ENCODE results near the gene IL1B. TPM values are rescaled to one million over a fixed set of nuclear protein-coding genes. Genes with fewer than 3 reads are reported as not detected.
A peak's percentile ranks its signal among the peaks of the same experiment; 100 is the strongest.

The IL1B gene
- polyA plus RNA-seq, 4 donors, result 2.7 to 5.3 (median 3.1) TPM

DNA sequence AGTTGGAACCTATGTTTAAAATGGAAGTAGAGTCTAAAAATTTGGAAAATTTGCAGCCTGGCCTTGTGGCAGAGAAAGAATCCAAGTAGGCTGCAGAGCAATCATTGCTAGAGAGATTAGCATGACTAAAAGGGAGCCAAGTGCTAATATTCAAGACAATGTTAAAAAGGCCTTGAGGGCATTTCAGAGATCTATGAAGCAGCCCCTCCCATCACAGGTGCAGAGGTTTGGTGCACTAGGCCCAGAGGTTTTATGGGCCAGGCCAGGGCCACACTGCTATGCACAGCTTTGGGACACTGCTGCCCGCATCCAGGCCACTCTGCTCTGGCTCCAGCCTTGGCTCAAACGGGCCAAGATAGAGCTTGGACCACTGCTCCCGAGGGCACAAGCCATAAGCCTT lies 45.6 kb downstream of the IL1B start:
- no peaks in the 10 kb centered on the region for H3K36me3 ChIP-seq (ENCODE audit: control insufficient read depth in 3 of 3, insufficient read depth in 2 of 3, low read depth in 1 of 3, low read length in 3 of 3)
- H3K27ac ChIP-seq (ENCODE audit: low read depth in 1 of 3, low read length in 2 of 3), result no peak overlapping the region
- no peaks in the 10 kb centered on the region for H3K9me3 ChIP-seq (ENCODE audit: control insufficient read depth in 2 of 2, insufficient read depth in 1 of 2, low read depth in 1 of 2, low read length in 1 of 2)
- FAIRE-seq, result no peak
- peaks cover 0 to 2% (median 0%) of the 10 kb centered on the region in 3 donors for H3K27me3 ChIP-seq (ENCODE audit: control insufficient read depth in 3 of 3, insufficient read depth in 3 of 3, low read length in 3 of 3)
- DNase-seq, result no peak
- no peak overlapping the region for H3K4me3 ChIP-seq (ENCODE audit: low read depth in 1 of 3, low read length in 3 of 3)
- 89 to 95% (median 93%) methylated on average over 3 of the region's 3 CpGs for WGBS, 3 donors
- peaks cover 0 to 12% (median 0%) of the 10 kb centered on the region in 3 donors for H3K4me1 ChIP-seq (ENCODE audit: control insufficient read depth in 3 of 3, insufficient read depth in 2 of 3, low read depth in 1 of 3, low read length in 2 of 3)

- Histone ChIP-seq H3K36me3 (ENCODE audit: control insufficient read depth in 3 of 3, insufficient read depth in 2 of 3, low read depth in 1 of 3, low read length in 3 of 3) (no peaks in the 10 kb centered on the region), H3K27me3 (ENCODE audit: control insufficient read depth in 3 of 3, insufficient read depth in 3 of 3, low read length in 3 of 3) (peaks cover 0 to 2% (median 0%) of the 10 kb centered on the region in 3 donors), H3K4me3 (ENCODE audit: low read depth in 1 of 3, low read length in 3 of 3) (no peak overlapping the region), H3K27ac (ENCODE audit: low read depth in 1 of 3, low read length in 2 of 3) (no peak overlapping the region), H3K9me3 (ENCODE audit: control insufficient read depth in 2 of 2, insufficient read depth in 1 of 2, low read depth in 1 of 2, low read length in 1 of 2) (no peaks in the 10 kb centered on the region), H3K4me1 (ENCODE audit: control insufficient read depth in 3 of 3, insufficient read depth in 2 of 3, low read depth in 1 of 3, low read length in 2 of 3) (peaks cover 0 to 8% (median 0%) of the 10 kb centered on the region in 3 donors)
- WGBS, 3 donors, result 75 to 91% (median 86%) methylated on average over 5 of the region's 5 CpGs
- DNase-seq, result peak; percentile 16 to 45
- FAIRE-seq, result no peak
Measured at GRCh38 chr2:112790305-112790704, 46.3 kb downstream of the IL1B start.

DNA sequence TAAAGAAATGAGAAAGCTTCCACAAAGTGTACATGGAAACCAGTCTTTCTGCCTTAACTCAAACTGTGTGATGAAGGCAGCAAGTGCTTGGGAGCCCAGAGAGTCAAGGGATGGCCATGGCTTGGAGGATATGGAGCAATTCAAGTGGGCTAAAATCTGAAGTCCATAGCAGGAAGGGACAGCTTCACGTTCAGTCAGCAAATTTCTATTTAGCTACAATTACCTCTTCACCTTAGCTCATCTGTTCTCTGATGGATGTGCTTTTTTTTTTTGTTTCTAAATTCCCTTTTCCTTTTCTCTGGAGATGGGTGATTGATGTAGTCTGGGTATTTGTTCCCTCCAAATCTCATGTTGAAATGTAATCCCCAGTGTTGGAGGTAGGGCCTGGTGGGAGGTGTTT lies 47.4 kb downstream of the IL1B start:
- H3K27ac ChIP-seq (ENCODE audit: low read depth in 1 of 3, low read length in 2 of 3), result no peak overlapping the region
- peaks cover 0 to 4% (median 0%) of the 10 kb centered on the region in 3 donors for H3K4me1 ChIP-seq (ENCODE audit: control insufficient read depth in 3 of 3, insufficient read depth in 2 of 3, low read depth in 1 of 3, low read length in 2 of 3)
- 85 to 94% (median 85%) methylated on average over 1 of the region's 1 CpG for WGBS, 3 donors
- H3K36me3 ChIP-seq (ENCODE audit: control insufficient read depth in 3 of 3, insufficient read depth in 2 of 3, low read depth in 1 of 3, low read length in 3 of 3), result no peaks in the 10 kb centered on the region
- H3K9me3 ChIP-seq (ENCODE audit: control insufficient read depth in 2 of 2, insufficient read depth in 1 of 2, low read depth in 1 of 2, low read length in 1 of 2), result no peaks in the 10 kb centered on the region
- H3K27me3 ChIP-seq (ENCODE audit: control insufficient read depth in 3 of 3, insufficient read depth in 3 of 3, low read length in 3 of 3), result peaks cover 0 to 2% (median 0%) of the 10 kb centered on the region in 3 donors
- FAIRE-seq, result no peak
- DNase-seq, result no peak
- H3K4me3 ChIP-seq (ENCODE audit: low read depth in 1 of 3, low read length in 3 of 3), result no peak overlapping the region

GRCh38 chr2:112788653-112789052 lies 47.9 kb downstream of the IL1B start:
- H3K4me3 ChIP-seq (ENCODE audit: low read depth in 1 of 3, low read length in 3 of 3), result no peak overlapping the region
- H3K9me3 ChIP-seq (ENCODE audit: control insufficient read depth in 2 of 2, insufficient read depth in 1 of 2, low read depth in 1 of 2, low read length in 1 of 2), result no peaks in the 10 kb centered on the region
- no peak overlapping the region for H3K27ac ChIP-seq (ENCODE audit: low read depth in 1 of 3, low read length in 2 of 3)
- no peaks in the 10 kb centered on the region for H3K36me3 ChIP-seq (ENCODE audit: control insufficient read depth in 3 of 3, insufficient read depth in 2 of 3, low read depth in 1 of 3, low read length in 3 of 3)
- 68 to 81% (median 74%) methylated on average over 3 of the region's 3 CpGs for WGBS, 3 donors
- H3K4me1 ChIP-seq (ENCODE audit: control insufficient read depth in 3 of 3, insufficient read depth in 2 of 3, low read depth in 1 of 3, low read length in 2 of 3), result peaks cover 0 to 4% (median 0%) of the 10 kb centered on the region in 3 donors
- FAIRE-seq (no peak), DNase-seq (no peak)
- H3K27me3 ChIP-seq (ENCODE audit: control insufficient read depth in 3 of 3, insufficient read depth in 3 of 3, low read length in 3 of 3), result peaks cover 0 to 2% (median 0%) of the 10 kb centered on the region in 3 donors

DNA sequence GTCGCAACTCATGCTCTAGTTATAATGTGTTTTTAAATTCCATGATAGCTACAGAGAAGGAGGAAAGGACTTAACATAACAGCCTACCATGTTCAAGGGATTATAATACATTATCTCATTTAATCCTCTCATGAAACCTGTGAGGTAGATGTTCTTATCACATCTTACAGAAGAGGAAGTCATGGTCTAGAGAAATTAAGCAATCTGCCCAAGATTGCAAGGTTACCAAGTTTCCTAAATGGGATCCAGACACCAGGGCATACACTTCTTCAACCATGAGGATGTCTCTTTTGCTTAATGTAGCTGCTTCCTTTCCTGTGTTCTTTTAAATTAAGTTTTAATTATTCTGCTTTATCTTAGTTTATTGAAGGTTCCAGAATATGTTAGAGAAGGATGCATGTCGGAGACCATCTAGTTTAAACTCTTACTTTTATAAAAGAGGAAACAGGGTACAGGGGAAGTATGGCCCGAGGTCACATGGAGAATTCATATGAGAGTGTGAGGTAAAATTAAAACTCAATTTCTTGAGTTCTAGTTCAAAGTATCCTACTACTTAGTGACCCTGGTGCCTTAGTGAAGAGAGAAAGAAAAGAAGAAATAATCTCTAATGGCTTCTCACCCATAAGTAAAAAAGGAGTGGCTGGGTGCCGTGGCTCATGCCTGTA lies 48.7 kb downstream of the IL1B start:
- H3K27ac ChIP-seq (ENCODE audit: low read depth in 1 of 3, low read length in 2 of 3), result no peak overlapping the region
- no peak for DNase-seq
- WGBS, 3 donors, result 84 to 92% (median 91%) methylated on average over 4 of the region's 4 CpGs
- FAIRE-seq, result no peak
- no peaks in the 10 kb centered on the region for H3K9me3 ChIP-seq (ENCODE audit: control insufficient read depth in 2 of 2, insufficient read depth in 1 of 2, low read depth in 1 of 2, low read length in 1 of 2)
- H3K4me3 ChIP-seq (ENCODE audit: low read depth in 1 of 3, low read length in 3 of 3), result no peak overlapping the region
- peaks cover 0 to 2% (median 0%) of the 10 kb centered on the region in 3 donors for H3K27me3 ChIP-seq (ENCODE audit: control insufficient read depth in 3 of 3, insufficient read depth in 3 of 3, low read length in 3 of 3)
- no peaks in the 10 kb centered on the region for H3K36me3 ChIP-seq (ENCODE audit: control insufficient read depth in 3 of 3, insufficient read depth in 2 of 3, low read depth in 1 of 3, low read length in 3 of 3)
- H3K4me1 ChIP-seq (ENCODE audit: control insufficient read depth in 3 of 3, insufficient read depth in 2 of 3, low read depth in 1 of 3, low read length in 2 of 3), result no peaks in the 10 kb centered on the region

- FAIRE-seq (no peak), DNase-seq (no peak)
- no peaks in the 10 kb centered on the region for H3K27me3 ChIP-seq (ENCODE audit: control insufficient read depth in 3 of 3, insufficient read depth in 3 of 3, low read length in 3 of 3)
- no peak overlapping the region for H3K27ac ChIP-seq (ENCODE audit: low read depth in 1 of 3, low read length in 2 of 3)
- no peaks in the 10 kb centered on the region for H3K36me3 ChIP-seq (ENCODE audit: control insufficient read depth in 3 of 3, insufficient read depth in 2 of 3, low read depth in 1 of 3, low read length in 3 of 3)
- no peaks in the 10 kb centered on the region for H3K9me3 ChIP-seq (ENCODE audit: control insufficient read depth in 2 of 2, insufficient read depth in 1 of 2, low read depth in 1 of 2, low read length in 1 of 2)
- no peaks in the 10 kb centered on the region for H3K4me1 ChIP-seq (ENCODE audit: control insufficient read depth in 3 of 3, insufficient read depth in 2 of 3, low read depth in 1 of 3, low read length in 2 of 3)
- WGBS, 3 donors, result 93 to 94% (median 93%) methylated on average over 3 of the region's 3 CpGs
- no peak overlapping the region for H3K4me3 ChIP-seq (ENCODE audit: low read depth in 1 of 3, low read length in 3 of 3)
Measured at GRCh38 chr2:112787294-112787693, 49.3 kb downstream of the IL1B start.

DNA sequence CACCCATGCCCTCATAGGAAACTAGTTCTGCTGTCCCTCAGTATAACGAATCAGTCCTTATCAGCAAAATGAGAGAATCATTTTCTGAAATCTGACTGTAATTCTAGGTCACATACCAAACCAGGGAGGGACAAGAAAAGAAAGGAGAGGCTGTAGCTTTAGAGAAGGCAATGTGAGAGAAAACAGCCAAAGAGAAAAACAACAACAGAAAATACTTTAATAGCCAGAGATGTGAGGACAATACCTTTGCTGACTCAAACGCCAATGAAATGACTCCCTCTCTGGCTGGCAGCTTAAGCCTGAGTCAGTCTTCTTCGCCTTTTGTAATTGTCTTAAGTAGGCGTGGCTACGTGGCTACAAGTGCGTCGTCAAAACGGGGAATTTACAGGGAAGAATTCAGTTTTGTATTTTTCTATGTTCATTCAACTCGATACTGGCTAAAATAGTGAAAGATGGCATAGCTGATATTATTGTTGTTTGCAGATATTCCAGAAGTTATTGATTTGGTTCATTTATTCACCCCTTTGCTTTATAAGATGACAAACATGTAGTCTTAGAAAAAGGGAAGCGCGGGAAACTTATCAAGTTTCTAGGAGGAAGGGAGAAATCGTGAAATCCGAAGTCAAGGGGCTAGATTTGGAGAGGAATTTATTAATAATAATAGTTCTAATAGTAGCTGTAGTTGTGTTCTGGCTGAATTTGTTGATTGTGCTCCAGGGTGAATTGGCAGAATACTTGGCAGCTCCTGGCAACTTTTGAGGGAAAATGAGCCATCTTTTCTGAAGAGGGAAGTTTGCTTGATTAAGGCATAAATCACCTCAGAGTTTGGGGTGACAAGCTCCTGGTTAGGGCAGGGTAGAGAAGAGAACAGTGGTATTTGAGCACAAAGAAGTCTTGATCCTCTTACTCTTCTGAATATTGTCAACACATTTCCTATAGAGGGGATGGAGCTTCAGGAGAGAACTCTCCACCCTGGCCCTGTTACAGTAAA lies 52.1 kb downstream of the IL1B start, which contains the start of gene IL1A:
Gene IL1A (minus strand): TSS at position 295 of the 991 bp plus-strand sequence. CDS start 723 bp downstream, outside the sequence.
- 37 to 46% (median 42%) methylated on average over 13 of the region's 13 CpGs for WGBS, 3 donors
- FAIRE-seq (no peak), DNase-seq (peak; percentile 20 to 31)
- no peaks in the 10 kb centered on the region for H3K27me3 ChIP-seq (ENCODE audit: control insufficient read depth in 3 of 3, insufficient read depth in 3 of 3, low read length in 3 of 3)
- no peak within 1 kb of the TSS for H3K4me3 ChIP-seq (ENCODE audit: low read depth in 1 of 3, low read length in 3 of 3)
- no peak within 1 kb of the TSS for H3K27ac ChIP-seq (ENCODE audit: low read depth in 1 of 3, low read length in 2 of 3)
- H3K9me3 ChIP-seq (ENCODE audit: control insufficient read depth in 2 of 2, insufficient read depth in 1 of 2, low read depth in 1 of 2, low read length in 1 of 2), result no peaks in the 10 kb centered on the region
- H3K4me1 ChIP-seq (ENCODE audit: control insufficient read depth in 3 of 3, insufficient read depth in 2 of 3, low read depth in 1 of 3, low read length in 2 of 3), result no peaks in the 10 kb centered on the region
- H3K36me3 ChIP-seq (ENCODE audit: control insufficient read depth in 3 of 3, insufficient read depth in 2 of 3, low read depth in 1 of 3, low read length in 3 of 3), result no peaks in the 10 kb centered on the region

- H3K4me1 ChIP-seq (ENCODE audit: control insufficient read depth in 3 of 3, insufficient read depth in 2 of 3, low read depth in 1 of 3, low read length in 2 of 3), result no peaks in the 10 kb centered on the region
- 91 to 98% (median 93%) methylated on average over 3 of the region's 3 CpGs for WGBS, 3 donors
- H3K36me3 ChIP-seq (ENCODE audit: control insufficient read depth in 3 of 3, insufficient read depth in 2 of 3, low read depth in 1 of 3, low read length in 3 of 3), result no peaks in the 10 kb centered on the region
- H3K9me3 ChIP-seq (ENCODE audit: control insufficient read depth in 2 of 2, insufficient read depth in 1 of 2, low read depth in 1 of 2, low read length in 1 of 2), result no peaks in the 10 kb centered on the region
- FAIRE-seq (no peak), DNase-seq (no peak)
- H3K4me3 ChIP-seq (ENCODE audit: low read depth in 1 of 3, low read length in 3 of 3), result no peak overlapping the region
- no peak overlapping the region for H3K27ac ChIP-seq (ENCODE audit: low read depth in 1 of 3, low read length in 2 of 3)
- H3K27me3 ChIP-seq (ENCODE audit: control insufficient read depth in 3 of 3, insufficient read depth in 3 of 3, low read length in 3 of 3), result no peaks in the 10 kb centered on the region
Measured at GRCh38 chr2:112783187-112783714, 53.3 kb downstream of the IL1B start.
